Lung (tissue), 12 donors: ENCODE measurements around the gene CHTF8. TPM values are rescaled to one million over a fixed set of nuclear protein-coding genes. Genes with fewer than 3 reads are reported as not detected.

Source experiments
- ATAC-seq: fragments of 200-7000 bp; cut with Tn5 transposase; one replicate; pipeline ENCODE4 v1.9.1; 2020; ENCODE audit warnings: moderate number of reproducible peaks; ENCODE audit not compliant: insufficient read depth, low FRiP score
- DNase-seq, 3 donors: peaks; one replicate each; pipeline ENCODE4 v3.0.0-alpha.2; 2013 to 2017
- H3K27ac ChIP-seq, 2 donors: one replicate each; pipeline ENCODE4 v1.5.1; 2013; ENCODE audit warnings: mild to moderate bottlenecking in 2 of 2, moderate library complexity in 2 of 2, control low read depth in 1 of 2, inconsistent platforms in 1 of 2, low read depth in 1 of 2, low read length in 1 of 2
- H3K27me3 ChIP-seq, 3 donors: one replicate each; pipeline ENCODE4 v1.5.1; 2013; ENCODE audit warnings: low read length in 2 of 3; ENCODE audit not compliant: control insufficient read depth in 3 of 3, insufficient read depth in 3 of 3
- H3K36me3 ChIP-seq, 4 donors: one replicate each; pipeline ENCODE4 v1.5.1; 2013; ENCODE audit warnings: low read length in 4 of 4, mild to moderate bottlenecking in 1 of 4, moderate library complexity in 1 of 4; ENCODE audit not compliant: control insufficient read depth in 4 of 4, insufficient read depth in 4 of 4
- H3K4me1 ChIP-seq, 5 donors: one replicate each; pipeline ENCODE4 v1.5.1; 2013; ENCODE audit warnings: low read length in 5 of 5, mild to moderate bottlenecking in 2 of 5, moderate library complexity in 1 of 5; ENCODE audit not compliant: control insufficient read depth in 5 of 5, insufficient read depth in 5 of 5
- H3K4me3 ChIP-seq: one replicate; pipeline ENCODE4 v1.5.1; 2013; ENCODE audit warnings: mild to moderate bottlenecking, control low read depth, moderate library complexity
- H3K9ac ChIP-seq, 2 donors: one replicate each; pipeline ENCODE4 v1.5.1; 2013; ENCODE audit warnings: low read length in 2 of 2, control low read depth in 1 of 2; ENCODE audit not compliant: insufficient read depth in 1 of 2
- H3K9me3 ChIP-seq, 4 donors: one replicate each; pipeline ENCODE4 v1.5.1; 2013; ENCODE audit warnings: low read length in 3 of 4, mild to moderate bottlenecking in 1 of 4, moderate library complexity in 1 of 4; ENCODE audit not compliant: control insufficient read depth in 4 of 4, insufficient read depth in 3 of 4
- WGBS, 2 donors: extraction: QIAGEN DNeasy Blood & Tissue Kit; methylation state at CpG; one replicate each; pipeline ENCODE4 v1.1.7; 2013; 5-methylcytosine and 5-hydroxymethylcytosine counted together
- polyA plus RNA-seq, 2 donors: library from polyadenylated mRNA; stranded (reverse); fragments of 200-250 nt; gene quantifications; one replicate each; pipeline ENCODE4 v1.2.1, GENCODE V29; 2013
- total RNA-seq, 2 donors: library from RNA; depleted of rRNA in 1 of 2; stranded (reverse); fragments of >200 nt in 1 of 2; gene quantifications; one replicate each; pipeline ENCODE4 v1.2.1, GENCODE V29; 2014 to 2021
- TF ChIP-seq, protein P1 (sequence below): IDR thresholded peaks from 2 replicates; pipeline ENCODE4 v1.5.1; 2012; ENCODE audit warnings: mild to moderate bottlenecking; ENCODE audit errors: control extremely low read depth, extremely low read depth
- donor health status: control.
- donor health status: control.
- donor health status: Bipolar disorder and iron deficiency.
- donor health status: healthy.
- donor health status: DM: yes; HTN: yes; CAD: no.

The CHTF8 gene
- total and polyA plus RNA-seq, 4 donors: 26.0 to 101 (median 81.5) TPM

DNA sequence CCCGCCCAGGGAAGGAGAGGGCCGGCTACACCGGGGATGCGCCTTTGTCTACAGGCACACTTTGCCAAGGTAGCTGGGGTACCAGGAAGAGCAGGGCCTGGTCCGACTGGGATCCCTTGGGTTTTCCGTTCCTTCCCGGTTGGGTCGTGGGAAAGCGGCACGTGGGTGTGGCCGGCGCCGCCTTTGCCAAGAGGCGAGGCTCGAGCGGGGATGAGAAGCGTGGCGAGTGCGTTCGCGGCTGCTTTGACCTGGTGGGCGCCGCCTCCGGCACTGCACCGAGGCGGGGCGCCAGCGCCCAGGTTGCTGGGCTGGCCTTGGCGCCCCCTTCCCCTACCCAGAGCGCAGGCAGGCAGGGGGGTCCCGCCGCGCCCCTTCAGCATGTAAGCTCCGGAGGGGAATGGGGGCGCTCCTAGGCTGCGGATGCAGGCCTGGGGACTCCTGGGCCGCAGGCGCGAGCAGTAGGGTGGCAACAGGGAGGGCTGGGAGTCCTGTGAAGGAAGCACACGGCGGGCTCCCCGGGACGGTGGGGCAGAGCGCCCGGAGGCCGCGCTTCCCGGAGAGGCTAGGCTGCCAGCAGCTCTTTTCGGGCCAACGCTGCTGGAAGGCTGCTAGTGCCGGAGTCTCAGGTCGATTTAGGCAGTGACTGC lies 24.9 kb downstream of the CHTF8 start:
- Histone ChIP-seq H3K4me3 (peak overlapping the region; percentile 44), H3K4me1 (peaks cover 0 to 26% (median 6%) of the 10 kb centered on the region in 5 donors), H3K9me3 (no peaks in the 10 kb centered on the region), H3K27me3 (peaks cover 0 to 24% (median 8%) of the 10 kb centered on the region in 3 donors), H3K27ac (no peak overlapping the region), H3K36me3 (peaks cover 0 to 13% (median 7%) of the 10 kb centered on the region in 4 donors), H3K9ac (peak overlapping the region in 1 of 2 donors; percentile 25)
- DNase-seq (no peak), ATAC-seq (no peak)
- TF ChIP-seq, protein P1, sequence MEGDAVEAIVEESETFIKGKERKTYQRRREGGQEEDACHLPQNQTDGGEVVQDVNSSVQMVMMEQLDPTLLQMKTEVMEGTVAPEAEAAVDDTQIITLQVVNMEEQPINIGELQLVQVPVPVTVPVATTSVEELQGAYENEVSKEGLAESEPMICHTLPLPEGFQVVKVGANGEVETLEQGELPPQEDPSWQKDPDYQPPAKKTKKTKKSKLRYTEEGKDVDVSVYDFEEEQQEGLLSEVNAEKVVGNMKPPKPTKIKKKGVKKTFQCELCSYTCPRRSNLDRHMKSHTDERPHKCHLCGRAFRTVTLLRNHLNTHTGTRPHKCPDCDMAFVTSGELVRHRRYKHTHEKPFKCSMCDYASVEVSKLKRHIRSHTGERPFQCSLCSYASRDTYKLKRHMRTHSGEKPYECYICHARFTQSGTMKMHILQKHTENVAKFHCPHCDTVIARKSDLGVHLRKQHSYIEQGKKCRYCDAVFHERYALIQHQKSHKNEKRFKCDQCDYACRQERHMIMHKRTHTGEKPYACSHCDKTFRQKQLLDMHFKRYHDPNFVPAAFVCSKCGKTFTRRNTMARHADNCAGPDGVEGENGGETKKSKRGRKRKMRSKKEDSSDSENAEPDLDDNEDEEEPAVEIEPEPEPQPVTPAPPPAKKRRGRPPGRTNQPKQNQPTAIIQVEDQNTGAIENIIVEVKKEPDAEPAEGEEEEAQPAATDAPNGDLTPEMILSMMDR: no peak
- WGBS, 2 donors: 2 to 5% methylated on average over 51 to 52 of the region's 52 CpGs

DNA sequence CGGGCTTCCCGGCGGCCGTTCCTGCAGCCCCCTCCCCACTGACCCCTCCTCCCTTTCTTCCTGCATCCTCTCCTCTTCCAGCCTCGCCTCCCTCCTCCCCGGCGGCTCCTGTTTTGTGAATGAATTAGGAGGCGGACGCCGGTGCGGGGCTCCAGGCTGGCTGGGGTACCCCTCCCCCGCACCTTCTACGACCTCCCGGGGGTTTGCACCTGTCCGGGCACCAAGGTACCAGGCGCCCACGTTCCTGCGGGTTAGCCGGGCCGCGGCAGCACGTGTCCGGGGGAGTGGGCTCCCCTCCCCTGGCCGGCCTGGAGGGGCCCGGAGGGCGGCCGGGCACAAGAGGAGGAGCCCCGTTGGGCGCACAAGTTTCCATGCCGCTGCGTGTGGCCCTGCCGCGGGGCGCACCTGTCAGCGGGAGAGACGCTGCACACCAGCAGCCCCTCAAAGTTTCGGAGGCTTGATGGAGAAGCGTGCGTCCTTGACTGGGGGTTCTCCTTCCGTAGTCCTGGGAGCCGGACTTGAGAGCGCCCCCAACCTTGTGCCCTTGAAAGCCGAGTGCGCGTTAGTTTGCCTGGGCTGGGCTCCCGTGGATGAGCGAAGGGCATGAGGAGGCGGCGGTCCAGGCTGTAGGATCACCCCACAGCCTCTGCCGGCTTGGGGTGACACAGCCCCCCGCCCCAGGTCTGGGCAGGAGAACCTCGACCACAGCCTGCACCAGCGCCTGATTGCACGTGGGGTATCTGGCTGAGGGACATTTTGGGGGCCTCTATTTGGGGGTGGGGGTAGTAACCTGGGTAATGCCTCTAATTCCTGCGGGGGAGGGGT lies 25.7 kb downstream of the CHTF8 start:
- Histone ChIP-seq H3K27me3 (peaks cover 0 to 24% (median 8%) of the 10 kb centered on the region in 3 donors), H3K9me3 (no peaks in the 10 kb centered on the region), H3K36me3 (peaks cover 0 to 13% (median 6%) of the 10 kb centered on the region in 4 donors), H3K4me1 (peaks cover 0 to 26% (median 8%) of the 10 kb centered on the region in 5 donors), H3K4me3 (peak overlapping the region; percentile 44), H3K27ac (peak overlapping the region in 1 of 2 donors; percentile 27), H3K9ac (peak overlapping the region in 1 of 2 donors; percentile 37)
- TF ChIP-seq, protein P1: no peak
- DNase-seq (no peak), ATAC-seq (no peak)
- WGBS, 2 donors: 1% methylated on average over 42 to 55 of the region's 55 CpGs

DNA sequence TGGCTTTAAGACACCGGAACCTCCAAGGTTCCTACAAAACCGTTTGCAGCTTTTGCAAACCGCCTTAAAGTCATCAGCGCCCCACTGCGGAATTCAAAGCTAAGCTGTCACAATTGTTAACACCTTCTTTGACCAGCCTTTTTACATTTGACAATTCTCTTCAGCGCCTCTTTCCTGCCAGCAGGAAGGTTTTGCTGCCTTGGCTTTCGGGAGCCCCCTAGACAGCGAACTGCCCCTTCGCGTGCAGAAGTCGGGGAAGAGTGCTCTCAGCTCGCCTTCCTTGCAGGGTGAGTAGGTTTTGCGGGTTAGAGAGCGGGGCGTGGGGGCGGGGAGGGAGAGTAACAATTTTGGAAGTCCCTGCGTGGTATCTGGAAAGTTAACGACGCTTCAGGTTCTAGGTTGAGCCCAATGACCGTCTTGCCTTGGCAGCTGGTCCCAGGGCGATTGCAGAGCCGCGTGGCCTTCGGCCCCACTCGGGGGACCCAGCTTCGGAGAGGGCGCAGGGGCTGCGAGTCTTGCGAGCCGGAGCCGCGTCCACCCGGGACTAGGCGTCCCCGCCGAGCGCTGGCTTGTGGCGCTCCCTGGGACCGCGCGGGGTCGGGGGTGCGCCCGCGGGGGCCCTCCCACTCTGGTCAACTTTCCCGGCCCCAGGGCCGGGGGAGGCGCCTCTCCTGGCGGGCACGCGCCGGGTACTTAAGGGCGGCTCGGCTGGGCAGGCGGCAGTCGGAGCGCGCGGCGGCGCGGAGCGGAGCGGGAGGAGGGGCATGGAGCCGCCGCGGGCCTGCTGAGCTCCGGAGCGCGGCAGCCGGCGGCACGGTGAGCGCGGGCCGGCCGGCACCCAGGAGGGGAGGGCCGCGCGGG lies 26.7 kb downstream of the CHTF8 start, which contains the start of gene HAS3:
Gene HAS3 (plus strand): TSS at position 153 of the 861 bp plus-strand sequence. CDS start 3,743 bp downstream, outside the sequence.
- Histone ChIP-seq H3K9ac (no peak within 1 kb of the TSS), H3K4me1 (peaks cover 0 to 26% (median 12%) of the 10 kb centered on the region in 5 donors), H3K27me3 (peaks cover 0 to 24% (median 8%) of the 10 kb centered on the region in 3 donors), H3K4me3 (peak within 1 kb of the TSS; percentile 44), H3K27ac (peak within 1 kb of the TSS in 1 of 2 donors; percentile 70), H3K36me3 (peaks cover 0 to 9% (median 6%) of the 10 kb centered on the region in 4 donors), H3K9me3 (no peaks in the 10 kb centered on the region)
- DNase-seq (peak; percentile 63 to 80 (median 71)), ATAC-seq (peak; percentile 55)
- WGBS, 2 donors: 1% methylated on average over 60 to 80 of the region's 80 CpGs
- TF ChIP-seq, protein P1: peak; percentile 1
